Smooth muscle cell (in vitro differentiated cells): Measurements from ENCODE around the gene ITSN1. TPM values are rescaled to one million over a fixed set of nuclear protein-coding genes. Genes with fewer than 3 reads are reported as not detected.

Experiments used
- DNase-seq: peaks from one replicate; lab custom pipeline; 2025; ENCODE audit not compliant: unreplicated experiment; lab: John Stamatoyannopoulos, UW
- H2AFZ ChIP-seq: fragments of 200-600 bp; sonication (generic); 2 replicates; pipeline ENCODE4 v1.6.0; 2016; ENCODE audit warnings: antibody characterized with exemption, low read depth, mild to moderate bottlenecking
- H3F3A ChIP-seq: fragments of 200-600 bp; sonication (generic); 2 replicates; pipeline ENCODE4 v1.6.0; 2017; ENCODE audit warnings: antibody characterized with exemption, low read depth
- H3K27ac ChIP-seq: fragments of 200-600 bp; sonication (generic); 2 replicates; pipeline ENCODE4 v1.5.1; 2016; ENCODE audit warnings: low read depth, mild to moderate bottlenecking
- H3K27me3 ChIP-seq: fragments of 200-600 bp; sonication (generic); 2 replicates; pipeline ENCODE4 v1.6.1; 2016; ENCODE audit warnings: low read depth, mild to moderate bottlenecking
- H3K36me3 ChIP-seq: fragments of 200-600 bp; sonication (generic); 2 replicates; pipeline ENCODE4 v1.5.1; 2016; ENCODE audit warnings: low read depth
- H3K4me1 ChIP-seq: fragments of 200-600 bp; sonication (generic); 2 replicates; pipeline ENCODE4 v1.5.1; 2016; ENCODE audit warnings: low read depth
- H3K4me2 ChIP-seq: fragments of 200-600 bp; sonication (generic); 2 replicates; pipeline ENCODE4 v1.6.0; 2016; ENCODE audit warnings: mild to moderate bottlenecking
- H3K4me3 ChIP-seq: fragments of 200-600 bp; sonication (generic); 2 replicates; pipeline ENCODE4 v1.5.1; 2016; ENCODE audit warnings: mild to moderate bottlenecking
- H3K79me2 ChIP-seq: fragments of 200-600 bp; sonication (generic); 2 replicates; pipeline ENCODE4 v1.6.0; 2016; ENCODE audit warnings: low read depth, mild to moderate bottlenecking
- H3K9ac ChIP-seq: fragments of 200-600 bp; sonication (generic); 2 replicates; pipeline ENCODE4 v1.6.0; 2016; ENCODE audit warnings: low read depth
- H3K9me3 ChIP-seq: fragments of 200-600 bp; sonication (generic); replicated peaks from 2 replicates; pipeline ENCODE4 v1.5.1; 2016; ENCODE audit warnings: low read depth
- H4K20me1 ChIP-seq: fragments of 200-600 bp; sonication (generic); 2 replicates; pipeline ENCODE4 v1.6.0; 2016; ENCODE audit warnings: low read depth
- CTCF ChIP-seq: fragments of 200-600 bp; sonication (generic); IDR thresholded peaks from 2 replicates; pipeline ENCODE4 v1.5.1; 2017; ENCODE audit warnings: borderline replicate concordance, mild to moderate bottlenecking, antibody characterized with exemption; ENCODE audit not compliant: insufficient read depth, poor library complexity, severe bottlenecking
- WGBS: methylation state at CpG from one replicate; pipeline ENCODE4 v1.1.7; 2016; ENCODE audit warnings: low lambda C conversion rate; 5-methylcytosine and 5-hydroxymethylcytosine counted together
- polyA plus RNA-seq: library from polyadenylated mRNA; unstranded; fragments of >200 nt; fragmentation: Nextera tagmentation; extraction: Ambion mirVana; gene quantifications from 2 replicates; pipeline ENCODE4 v1.2.1, GENCODE V29; 2016
- total RNA-seq: library from RNA; depleted of rRNA; stranded (reverse); fragments of >200 nt; gene quantifications from 2 replicates; pipeline ENCODE4 v1.2.3, GENCODE V29; 2014

ITSN1 gene
- total and polyA plus RNA-seq, 2 experiments from 2014 or later = 36.4 to 76.5 TPM

GRCh38 chr21:33893917-33894316 is 251.6 kb downstream of the ITSN1 start:
- Histone ChIP-seq H2AFZ (peak overlapping the region; percentile 91), H3K27ac (peak overlapping the region; percentile 39), H3K4me2 (peak overlapping the region; percentile 92), H3K36me3 (no peaks in the 10 kb centered on the region), H3F3A (peaks cover 6% of the 10 kb centered on the region), H3K27me3 (no peaks in the 10 kb centered on the region), H3K4me1 (peaks cover 13% of the 10 kb centered on the region), H3K4me3 (no peak overlapping the region), H3K9me3 (no peaks in the 10 kb centered on the region), H3K79me2 (no peaks in the 10 kb centered on the region), H3K9ac (peak overlapping the region; percentile 25), H4K20me1 (no peaks in the 10 kb centered on the region)
- 68% methylated on average over 4 of the region's 4 CpGs for WGBS
- no peak for DNase-seq
- no peak for TF ChIP-seq CTCF

GRCh38 chr21:33894736-33895288 is 252.5 kb downstream of the ITSN1 start:
- WGBS = 9% methylated on average over 20 of the region's 20 CpGs
- peaks cover 6% of the 10 kb centered on the region for H3F3A ChIP-seq
- H3K79me2 ChIP-seq = no peaks in the 10 kb centered on the region
- peak; percentile 55 for TF ChIP-seq CTCF
- H3K27ac ChIP-seq = peak overlapping the region; percentile 39
- no peaks in the 10 kb centered on the region for H4K20me1 ChIP-seq
- peak; percentile 48 for DNase-seq
- H3K9me3 ChIP-seq = no peaks in the 10 kb centered on the region
- peak overlapping the region; percentile 25 for H3K9ac ChIP-seq
- peaks cover 13% of the 10 kb centered on the region for H3K4me1 ChIP-seq
- H3K4me2 ChIP-seq = peak overlapping the region; percentile 92
- no peaks in the 10 kb centered on the region for H3K27me3 ChIP-seq
- peak overlapping the region; percentile 91 for H2AFZ ChIP-seq
- no peaks in the 10 kb centered on the region for H3K36me3 ChIP-seq
- peak overlapping the region; percentile 46 for H3K4me3 ChIP-seq

DNA sequence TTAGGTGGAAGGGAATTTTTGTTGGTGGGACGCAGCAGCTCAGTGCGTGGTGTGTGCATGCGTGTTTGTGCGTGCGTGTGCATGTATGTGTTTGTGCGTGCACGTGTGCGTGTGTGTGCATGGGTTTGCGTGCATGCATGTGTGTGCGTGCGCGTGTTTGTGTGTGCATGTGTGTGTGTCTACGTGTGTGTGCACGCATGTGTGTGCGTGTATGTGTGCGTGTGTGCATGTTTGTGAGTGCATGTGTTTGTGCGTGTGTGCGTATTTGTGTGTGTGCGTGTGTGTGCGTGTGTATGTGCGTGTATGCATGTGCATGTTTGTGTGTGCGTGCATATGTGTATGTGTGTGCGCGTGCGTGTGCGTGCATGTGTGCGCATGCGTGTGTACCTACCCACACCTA is 253.1 kb downstream of the ITSN1 start:
- Histone ChIP-seq H3K4me3 (no peak overlapping the region), H3K9ac (no peak overlapping the region), H3K36me3 (no peaks in the 10 kb centered on the region), H3F3A (peaks cover 6% of the 10 kb centered on the region), H3K4me2 (peak overlapping the region; percentile 92), H3K9me3 (no peaks in the 10 kb centered on the region), H2AFZ (peak overlapping the region; percentile 91), H3K27me3 (no peaks in the 10 kb centered on the region), H3K4me1 (peaks cover 13% of the 10 kb centered on the region), H3K27ac (no peak overlapping the region), H3K79me2 (no peaks in the 10 kb centered on the region), H4K20me1 (no peaks in the 10 kb centered on the region)
- DNase-seq = no peak
- no peak for TF ChIP-seq CTCF
- 96% methylated on average over 18 of the region's 28 CpGs for WGBS

DNA sequence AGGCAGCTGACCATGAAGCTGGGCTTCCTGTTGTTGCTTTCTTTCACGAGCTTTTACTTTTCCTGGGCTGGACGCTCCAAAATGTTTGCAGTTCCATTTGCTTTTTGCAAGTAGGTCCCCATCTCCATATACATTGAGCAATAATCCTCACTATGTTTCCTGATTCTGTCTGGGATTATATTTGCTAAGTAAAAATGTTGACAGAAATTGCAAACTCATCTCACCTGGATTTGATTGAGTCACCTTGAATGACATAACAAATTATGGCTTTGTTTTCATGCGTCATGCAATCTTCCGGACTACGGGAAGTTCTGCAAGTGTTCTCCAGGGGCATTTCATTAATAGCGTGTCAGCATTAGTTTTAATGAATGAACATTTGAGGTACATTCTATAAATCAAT is 254.4 kb downstream of the ITSN1 start:
- no peak overlapping the region for H2AFZ ChIP-seq
- H3K4me3 ChIP-seq = no peak overlapping the region
- H3F3A ChIP-seq = peaks cover 6% of the 10 kb centered on the region
- no peak for TF ChIP-seq CTCF
- H3K4me2 ChIP-seq = no peak overlapping the region
- H3K9me3 ChIP-seq = no peaks in the 10 kb centered on the region
- no peaks in the 10 kb centered on the region for H3K27me3 ChIP-seq
- no peaks in the 10 kb centered on the region for H3K36me3 ChIP-seq
- H3K4me1 ChIP-seq = peaks cover 13% of the 10 kb centered on the region
- H4K20me1 ChIP-seq = no peaks in the 10 kb centered on the region
- WGBS = 90% methylated on average over 6 of the region's 6 CpGs
- DNase-seq = no peak
- no peak overlapping the region for H3K27ac ChIP-seq
- no peak overlapping the region for H3K9ac ChIP-seq
- no peaks in the 10 kb centered on the region for H3K79me2 ChIP-seq
